ENCODE data around the gene TMEM259.

DNA sequence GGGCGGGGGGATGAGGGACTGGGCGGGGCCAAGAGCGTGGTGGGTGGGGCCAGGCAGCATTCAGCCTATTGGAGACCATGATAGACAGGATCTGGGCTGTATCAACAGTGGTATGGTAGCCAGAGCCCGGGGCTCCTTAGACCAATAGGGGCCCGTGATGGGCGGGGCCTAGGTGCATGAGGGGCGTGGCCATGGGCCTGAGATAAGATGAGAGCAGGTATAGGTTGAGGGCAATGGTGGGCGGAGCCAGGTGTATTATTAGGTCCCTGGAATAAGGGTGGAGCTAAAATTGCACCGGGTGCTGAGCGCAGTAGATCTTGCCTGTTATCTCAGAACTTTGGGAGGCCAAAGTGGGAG, 24.3 kb upstream of the TMEM259 start:
- TF ChIP-seq, protein P1, sequence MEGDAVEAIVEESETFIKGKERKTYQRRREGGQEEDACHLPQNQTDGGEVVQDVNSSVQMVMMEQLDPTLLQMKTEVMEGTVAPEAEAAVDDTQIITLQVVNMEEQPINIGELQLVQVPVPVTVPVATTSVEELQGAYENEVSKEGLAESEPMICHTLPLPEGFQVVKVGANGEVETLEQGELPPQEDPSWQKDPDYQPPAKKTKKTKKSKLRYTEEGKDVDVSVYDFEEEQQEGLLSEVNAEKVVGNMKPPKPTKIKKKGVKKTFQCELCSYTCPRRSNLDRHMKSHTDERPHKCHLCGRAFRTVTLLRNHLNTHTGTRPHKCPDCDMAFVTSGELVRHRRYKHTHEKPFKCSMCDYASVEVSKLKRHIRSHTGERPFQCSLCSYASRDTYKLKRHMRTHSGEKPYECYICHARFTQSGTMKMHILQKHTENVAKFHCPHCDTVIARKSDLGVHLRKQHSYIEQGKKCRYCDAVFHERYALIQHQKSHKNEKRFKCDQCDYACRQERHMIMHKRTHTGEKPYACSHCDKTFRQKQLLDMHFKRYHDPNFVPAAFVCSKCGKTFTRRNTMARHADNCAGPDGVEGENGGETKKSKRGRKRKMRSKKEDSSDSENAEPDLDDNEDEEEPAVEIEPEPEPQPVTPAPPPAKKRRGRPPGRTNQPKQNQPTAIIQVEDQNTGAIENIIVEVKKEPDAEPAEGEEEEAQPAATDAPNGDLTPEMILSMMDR (IDR thresholded peaks at IDR 0.05) = no peak
- TF ChIP-seq POLR2AphosphoS5 (IDR thresholded peaks at IDR 0.05) (no peak), POLR2A (IDR thresholded peaks at IDR 0.05) (no peak)
